Measurements from ENCODE around the gene KLHL35. TPM values are rescaled to one million over a fixed set of nuclear protein-coding genes. Genes with fewer than 3 reads are reported as not detected.

KLHL35 gene
- total and polyA plus RNA-seq, 2 experiments from 2014 or later, result 0.10 to 0.28 TPM

- ATAC-seq (no peak), DNase-seq (ENCODE audit: low spot score) (peak; percentile 69)
- Histone ChIP-seq H3K27me3 (ENCODE audit: insufficient read depth) (no peaks in the 10 kb centered on the region), H3K79me2 (replicated peaks; ENCODE audit: insufficient read depth) (no peaks in the 10 kb centered on the region), H3K4me2 (no peak overlapping the region), H3K4me1 (ENCODE audit: insufficient read depth) (no peaks in the 10 kb centered on the region; the same call in 1 of the 2 replicates), H3K4me3 (no peak overlapping the region), H2AFZ (no peak overlapping the region), H3K27ac (ENCODE audit: low read depth) (no peak overlapping the region; the same call in 1 of the 2 replicates), H3K9me2 (ENCODE audit: insufficient read depth) (no peaks in the 10 kb centered on the region), H3F3A (replicated peaks; ENCODE audit: low read depth) (no peaks in the 10 kb centered on the region), H4K20me1 (replicated peaks; ENCODE audit: insufficient read depth) (no peaks in the 10 kb centered on the region), H3K36me3 (ENCODE audit: insufficient read depth) (no peaks in the 10 kb centered on the region)
- H3K4me1 Mint-ChIP-seq, result peaks cover 17% of the 10 kb centered on the region
- no peak overlapping the region for H3K27ac Mint-ChIP-seq
- peaks cover 6% of the 10 kb centered on the region for H3K27me3 Mint-ChIP-seq (ENCODE audit: insufficient read depth, low read depth, poor library complexity)
- no peaks in the 10 kb centered on the region for H3K9me3 Mint-ChIP-seq
- TF ChIP-seq EZH2 (IDR thresholded peaks at IDR 0.05; ENCODE audit: low read depth, unreplicated experiment) (no peak), REST (IDR thresholded peaks at IDR 0.05; ENCODE audit: unreplicated experiment) (no peak), POLR2AphosphoS5 (IDR thresholded peaks at IDR 0.05; ENCODE audit: low read depth) (no peak), JUNB (IDR thresholded peaks at IDR 0.05; ENCODE audit: unreplicated experiment) (no peak), ZNF331 (CRISPR knock-in tag; IDR thresholded peaks at IDR 0.05; ENCODE audit: low read depth) (no peak), ZNF462 (CRISPR knock-in tag; IDR thresholded peaks at IDR 0.05) (no peak), ZNF114 (CRISPR knock-in tag; IDR thresholded peaks at IDR 0.05) (no peak), STAT1 (IDR thresholded peaks at IDR 0.05; ENCODE audit: unreplicated experiment) (no peak), CTCF (conservative IDR thresholded peaks at IDR 0.05; ENCODE audit: low read depth in 2 of 2) (no peak), EZH2phosphoT487 (IDR thresholded peaks at IDR 0.05; ENCODE audit: unreplicated experiment) (no peak), CREB1 (CRISPR knock-in tag; IDR thresholded peaks at IDR 0.05; ENCODE audit: low read depth) (no peak), NANOG (IDR thresholded peaks at IDR 0.05; ENCODE audit: borderline replicate concordance) (no peak)
- H3K36me3 Mint-ChIP-seq (ENCODE audit: low read depth), result no peaks in the 10 kb centered on the region
- H3K4me3 Mint-ChIP-seq, result no peak overlapping the region
These were observed 45.9 kb downstream of the KLHL35 start for GRCh38 chr11:75386942-75387630.

All from GM23338 (cell line).